GM18519 (cell line): Measurements from ENCODE around the gene NDUFS5.
"Not testable (repeated sequence)": the region's sequence is repeated elsewhere in the genome, so short reads cannot be mapped to it uniquely, and the experiment has no call there.

ENCODE experiments used
- ATAC-seq: cut with Tn5 transposase; IDR thresholded peaks from one replicate; pipeline ENCODE4 v1.9.1; 2021; ENCODE audit warnings: mild to moderate bottlenecking, moderate library complexity; ENCODE audit not compliant: unreplicated experiment, low FRiP score

The NDUFS5 gene

DNA sequence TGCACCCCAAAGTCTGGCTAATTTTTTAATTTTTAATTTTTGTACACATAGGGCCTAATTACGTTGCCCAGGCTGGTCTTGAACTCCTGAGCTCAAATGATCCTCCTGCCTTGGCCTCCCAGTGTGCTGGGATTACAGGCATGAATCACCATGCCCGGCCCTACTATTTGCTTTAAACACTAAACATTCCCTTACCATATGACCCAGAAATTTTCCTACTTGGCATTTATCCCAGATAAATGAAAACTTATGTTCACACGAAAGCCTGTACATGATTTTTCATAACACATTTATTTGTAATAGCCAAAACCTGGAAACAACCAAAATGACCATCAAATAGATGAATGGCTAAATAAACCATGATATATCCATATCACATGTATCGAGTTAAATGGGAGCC is 35.8 kb downstream of the NDUFS5 start:
- no peak for ATAC-seq

DNA sequence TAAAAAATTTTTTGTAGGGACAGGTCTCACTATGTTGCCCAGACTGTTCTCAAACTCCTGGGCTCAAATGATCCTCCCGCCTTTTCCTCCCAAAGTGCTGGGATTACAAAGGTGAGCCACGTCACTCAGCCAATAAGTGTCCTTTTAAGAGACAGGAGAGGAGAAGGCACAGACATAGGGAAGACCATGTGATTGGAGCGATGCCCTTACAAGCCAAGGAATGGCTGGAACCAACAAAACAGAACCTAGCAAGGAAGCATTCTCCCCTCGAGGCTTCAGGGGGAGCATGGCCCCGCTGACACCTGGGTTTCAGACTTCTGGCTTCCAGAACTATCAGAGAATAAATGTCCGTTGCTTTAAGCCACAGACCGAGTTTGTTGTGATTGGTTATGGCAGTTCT is 37.0 kb downstream of the NDUFS5 start:
- no peak for ATAC-seq

DNA sequence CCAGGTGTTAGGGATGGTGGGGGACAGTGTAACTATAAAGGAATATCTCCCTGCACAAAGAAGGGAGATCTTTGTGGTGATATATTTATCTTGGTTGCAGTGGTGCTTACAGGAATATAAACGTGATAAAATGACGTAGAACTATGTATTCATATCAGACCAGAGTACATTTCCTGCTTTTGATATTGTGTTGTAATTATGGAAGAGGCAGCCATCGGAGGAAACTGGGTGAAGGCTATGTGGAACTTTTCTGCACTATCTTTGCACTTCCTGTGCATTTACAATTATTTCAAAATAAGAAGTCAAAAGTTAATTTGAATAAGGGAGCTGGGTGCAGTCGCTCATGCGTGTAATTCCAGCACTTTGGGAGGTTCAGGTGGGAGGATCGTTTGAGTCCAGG is 37.6 kb downstream of the NDUFS5 start:
- ATAC-seq: no peak

DNA sequence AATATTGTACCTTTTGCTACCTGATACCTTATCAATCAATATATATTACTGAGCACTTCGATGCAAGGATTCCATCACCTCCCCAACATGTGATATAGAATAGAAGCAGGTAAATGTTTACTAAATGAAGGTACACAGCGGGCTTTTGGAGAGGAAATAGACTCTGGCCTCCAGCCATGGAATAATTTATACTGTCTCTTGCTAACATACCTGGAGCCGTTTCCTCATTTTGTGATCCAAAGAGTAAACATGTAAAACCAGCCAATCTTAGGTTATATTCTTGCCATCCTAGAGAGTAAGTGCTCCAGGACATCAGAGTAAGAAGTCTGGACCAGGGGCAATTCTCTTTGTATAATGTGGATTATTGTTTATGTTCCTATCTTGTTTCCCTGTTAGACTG is 39.4 kb downstream of the NDUFS5 start:
- no peak for ATAC-seq

DNA sequence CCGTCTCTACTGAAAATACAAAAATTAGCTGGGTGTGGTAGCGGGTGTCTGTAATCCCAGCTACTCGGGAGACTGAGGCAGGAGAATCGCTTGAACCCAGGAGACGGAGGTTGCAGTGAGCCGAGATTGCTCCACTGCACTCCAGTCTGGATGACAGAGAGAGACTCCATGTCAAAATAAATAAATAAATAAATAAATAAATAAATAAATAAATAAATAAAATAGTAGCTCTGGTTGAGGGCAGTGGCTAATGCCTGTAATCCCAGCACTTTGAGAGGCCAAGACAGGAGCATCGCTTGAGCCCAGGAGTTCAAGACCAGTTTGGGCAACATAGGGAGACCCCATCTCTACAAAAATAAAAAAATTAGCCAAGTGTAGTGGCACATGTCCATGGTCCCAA is 42.1 kb downstream of the NDUFS5 start:
- ATAC-seq: not testable (repeated sequence)

DNA sequence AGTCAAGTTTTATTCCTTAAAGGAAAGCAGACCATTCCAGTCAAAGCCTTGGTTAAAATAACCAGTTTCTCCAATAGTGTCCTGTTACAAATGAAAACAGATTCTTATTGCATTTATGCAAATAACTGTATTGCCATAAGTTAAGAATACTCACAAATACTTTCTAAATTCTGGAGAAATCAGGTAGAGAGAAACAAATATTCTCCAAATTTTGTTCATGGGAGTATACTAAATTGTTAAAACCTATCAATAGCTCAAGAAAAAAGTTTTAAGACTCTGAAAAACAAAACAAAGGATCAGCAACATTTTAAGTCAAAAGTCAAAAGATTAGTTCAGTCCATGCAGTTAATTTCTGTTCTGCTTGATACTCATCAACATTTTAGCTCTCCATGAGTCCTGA is 45.4 kb downstream of the NDUFS5 start:
- not testable (repeated sequence) for ATAC-seq

DNA sequence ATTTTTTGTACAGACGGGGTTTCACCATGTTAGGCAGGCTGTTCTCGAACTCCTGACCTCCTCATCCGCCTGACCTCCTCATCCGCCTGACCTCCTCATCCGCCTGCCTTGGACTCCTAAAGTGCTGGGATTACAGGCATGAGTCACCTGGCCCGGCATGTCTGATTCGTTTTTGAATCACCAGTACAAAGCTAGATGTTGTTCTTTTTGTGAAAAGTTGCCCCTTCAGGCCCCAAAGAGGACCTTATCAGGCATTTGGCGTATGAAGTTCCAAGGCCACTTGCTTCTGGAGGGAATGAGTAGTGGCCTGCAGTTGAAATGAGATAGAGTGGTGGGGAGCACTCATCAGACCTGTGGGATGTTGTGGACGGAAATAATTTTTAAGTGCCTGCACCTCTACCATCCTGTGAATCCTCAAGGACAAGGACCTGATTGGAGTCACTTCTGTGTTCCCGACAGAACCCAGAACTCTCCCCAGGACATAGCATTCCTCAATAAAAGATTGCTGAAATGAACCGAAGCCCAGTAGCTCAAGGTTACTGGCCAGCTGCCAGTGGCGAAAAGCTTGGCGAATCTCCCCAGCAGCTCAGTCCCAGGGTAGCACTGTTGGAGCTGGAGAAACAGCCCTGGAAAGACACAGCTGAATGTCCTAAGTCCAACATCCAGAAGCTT is 50.1 kb downstream of the NDUFS5 start:
- ATAC-seq: no peak

DNA sequence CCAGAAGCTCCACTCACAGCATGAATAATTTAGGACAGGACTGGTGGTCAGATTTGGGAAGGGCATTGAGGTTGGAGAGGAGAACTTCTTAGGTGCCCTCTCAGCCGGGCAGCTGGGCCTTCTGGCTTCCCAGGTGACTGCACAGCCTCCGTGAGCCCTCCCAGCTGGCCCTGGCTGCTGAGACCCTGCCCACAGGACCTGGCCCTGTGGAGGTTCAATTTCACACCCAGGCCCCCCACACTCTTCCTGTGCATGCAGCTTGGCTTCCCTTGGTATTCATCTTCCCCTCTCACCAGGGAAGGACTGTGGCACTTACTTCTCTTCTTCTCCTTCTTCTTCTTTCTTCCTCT is 50.6 kb downstream of the NDUFS5 start:
- no peak for ATAC-seq

DNA sequence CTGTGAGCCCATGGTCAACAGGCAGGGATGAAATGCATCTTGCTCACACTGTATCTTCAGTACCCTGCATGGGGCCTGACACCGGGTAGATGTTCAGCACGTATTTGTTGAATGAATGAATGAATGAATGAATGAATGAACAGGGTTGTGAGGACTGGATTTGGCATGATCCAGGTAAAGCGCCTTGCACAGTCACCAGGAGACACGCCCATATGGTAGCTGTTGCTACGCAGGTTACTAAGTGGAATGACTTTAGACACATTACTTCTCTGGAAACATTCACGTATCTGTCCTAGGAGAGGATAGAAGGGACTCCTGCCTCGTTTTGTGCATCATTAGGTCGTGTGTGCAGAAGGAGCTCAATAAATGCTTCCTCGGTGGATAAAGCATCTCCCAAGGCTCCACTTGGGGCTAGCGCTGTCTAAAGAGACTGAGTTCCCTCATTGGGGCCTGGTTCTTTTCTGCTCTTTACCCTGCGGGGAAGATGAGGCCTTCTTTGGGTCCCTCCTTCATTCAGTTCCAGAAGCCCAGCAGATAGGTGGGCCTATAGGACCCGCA is 54.2 kb downstream of the NDUFS5 start:
- ATAC-seq: no peak

DNA sequence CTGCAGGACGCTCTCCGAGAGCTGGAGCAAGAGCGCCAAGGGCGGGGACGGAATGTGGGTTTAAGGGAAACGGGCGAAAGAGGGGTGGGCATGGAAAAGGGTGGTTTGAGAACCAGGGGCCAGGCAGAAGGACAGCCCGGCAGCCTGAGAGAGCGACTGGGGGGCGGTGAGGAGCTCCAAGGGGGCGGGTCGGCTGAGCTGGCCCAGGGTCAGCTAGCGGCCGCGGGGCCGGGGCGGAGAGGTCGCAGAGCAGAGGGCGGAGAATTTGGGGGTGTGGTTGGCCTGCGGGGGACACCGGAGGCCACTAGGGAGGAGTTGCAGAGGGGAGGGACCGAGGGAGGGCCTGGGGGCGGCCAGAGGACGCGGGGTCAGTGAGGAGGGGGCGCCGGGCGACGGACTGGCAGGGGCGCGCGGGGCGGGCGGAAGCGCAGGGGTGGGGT is 54.7 kb downstream of the NDUFS5 start:
- ATAC-seq: no peak

DNA sequence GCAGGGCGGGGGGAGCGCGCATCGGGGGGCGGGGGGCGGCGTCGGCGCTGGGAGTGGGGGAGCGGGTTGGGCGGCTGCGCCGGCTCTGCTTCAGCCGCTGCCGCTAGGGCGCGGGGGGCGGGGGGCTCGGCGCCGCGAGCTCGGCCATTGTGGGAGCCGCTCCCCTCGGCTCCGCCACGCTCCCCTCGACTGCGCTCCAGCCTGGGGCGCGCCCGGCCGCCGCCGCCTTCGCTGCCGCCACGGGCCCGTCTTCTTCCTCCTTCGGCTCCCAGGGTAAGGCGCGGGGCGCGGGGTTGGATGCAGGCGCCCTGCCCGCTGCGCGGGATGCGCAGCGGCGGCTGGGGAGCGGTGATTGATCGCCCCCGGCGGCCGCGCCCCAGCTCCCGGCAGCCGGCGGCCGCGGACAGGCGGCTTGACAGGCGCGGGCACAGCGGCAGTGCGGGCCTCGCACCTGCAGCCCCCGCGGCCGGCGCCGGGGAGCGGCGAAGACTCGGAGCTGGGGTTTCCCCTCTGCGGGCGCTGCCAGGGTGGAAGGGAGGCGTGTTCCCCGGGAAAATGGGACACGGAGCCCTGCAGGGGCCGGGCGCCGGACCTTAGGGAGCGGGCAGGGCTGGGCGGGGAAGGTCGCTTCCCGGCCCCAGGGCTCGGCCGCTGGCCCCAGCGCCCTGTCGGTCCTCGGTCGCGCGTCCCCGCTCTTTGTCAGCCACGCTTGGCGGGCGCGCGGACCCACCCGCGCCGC is 55.3 kb downstream of the NDUFS5 start:
- no peak for ATAC-seq

DNA sequence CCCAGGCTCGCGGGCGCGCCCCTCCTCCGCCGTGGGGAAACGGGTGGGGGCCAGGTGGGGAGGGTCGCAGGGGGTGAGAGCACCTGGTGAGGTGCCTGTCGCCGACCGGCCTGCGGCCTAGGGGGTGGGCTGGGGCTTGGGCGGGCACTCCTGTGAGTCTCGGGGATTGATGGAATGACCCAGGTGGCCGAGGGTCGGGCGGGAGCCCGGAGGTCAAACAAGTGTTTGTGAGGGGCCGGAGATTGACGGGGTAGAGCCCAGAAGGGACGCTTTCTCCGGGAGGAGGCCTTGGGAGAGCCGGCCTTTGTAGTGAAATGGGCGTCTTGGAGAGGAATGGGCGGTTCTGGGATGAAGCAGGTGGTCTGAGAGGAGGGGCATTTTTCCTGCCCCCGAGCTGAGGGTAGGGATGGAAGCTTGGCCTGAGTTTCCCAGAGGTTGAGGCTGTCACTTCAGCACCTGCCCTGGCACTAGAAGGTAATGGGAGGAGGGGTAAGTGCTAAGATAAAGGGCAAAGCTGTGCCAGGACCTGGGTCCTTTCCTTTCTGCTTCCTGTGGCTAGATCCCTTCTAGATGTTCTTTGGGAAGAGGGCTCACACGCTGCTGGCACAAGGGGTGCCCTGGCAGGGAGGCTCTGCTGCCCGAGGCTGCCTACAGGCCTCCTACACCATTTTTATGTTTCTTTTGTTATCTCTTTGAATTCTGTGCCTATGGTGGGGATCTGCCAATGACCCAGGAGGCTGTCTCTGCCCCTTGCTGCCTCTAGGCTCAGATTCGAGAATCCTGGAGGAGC is 56.1 kb downstream of the NDUFS5 start:
- ATAC-seq: no peak

DNA sequence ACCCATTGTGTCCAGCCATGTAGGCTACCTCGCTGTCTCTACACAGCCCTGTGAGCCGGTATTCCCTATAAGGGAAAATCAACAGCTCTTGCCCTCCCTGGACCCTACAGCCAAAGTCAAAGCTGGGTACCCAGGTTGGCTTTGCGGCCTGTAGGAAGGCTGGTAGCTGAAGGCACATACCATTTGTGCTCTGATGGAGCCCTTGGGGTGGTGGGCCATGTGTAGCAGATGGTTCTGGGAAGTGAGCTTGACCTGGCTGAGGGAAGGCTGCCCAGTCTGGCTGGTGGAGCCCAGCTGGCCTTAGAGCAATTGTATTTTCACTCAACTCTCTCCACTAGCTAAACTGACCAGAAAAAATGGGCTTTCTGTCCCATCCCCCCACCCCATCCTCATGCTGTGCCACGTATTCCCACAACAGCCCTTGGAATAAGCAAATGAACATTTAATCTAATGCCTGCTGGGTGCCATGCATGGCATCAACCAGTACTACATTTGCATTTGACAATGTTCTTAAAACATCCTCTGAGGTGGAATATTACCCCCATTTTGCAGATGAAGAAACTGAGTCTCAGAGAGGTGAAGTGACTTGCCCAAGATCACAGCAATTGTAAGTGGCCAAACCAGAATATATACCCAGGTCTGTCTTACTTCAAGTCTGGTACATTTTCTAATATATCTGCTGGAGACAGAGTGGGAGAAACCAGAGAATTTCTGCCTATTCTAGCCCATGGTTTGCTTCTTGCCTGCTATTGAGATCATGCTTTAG is 56.8 kb downstream of the NDUFS5 start:
- ATAC-seq: no peak

DNA sequence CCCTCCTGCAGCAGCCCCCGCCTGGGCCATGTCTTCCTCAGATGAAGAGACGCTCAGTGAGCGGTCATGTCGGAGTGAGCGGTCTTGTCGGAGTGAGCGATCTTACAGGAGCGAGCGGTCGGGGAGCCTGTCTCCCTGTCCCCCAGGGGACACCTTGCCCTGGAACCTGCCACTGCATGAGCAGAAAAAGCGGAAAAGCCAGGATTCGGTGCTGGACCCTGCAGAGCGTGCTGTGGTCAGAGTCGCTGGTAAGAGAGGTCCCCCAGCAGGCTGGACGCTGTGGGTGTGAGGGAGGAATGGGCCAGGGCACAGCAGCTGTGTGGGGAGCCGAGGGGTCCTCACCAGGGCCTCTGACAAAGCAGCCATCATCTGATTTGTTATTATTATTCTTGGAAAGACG is 58.0 kb downstream of the NDUFS5 start:
- ATAC-seq: no peak
